Parathyroid adenoma (tissue), 2 donors: Measurements from ENCODE around the gene PLA2G4A.

Source experiments
- H2AFZ ChIP-seq: fragments of 300-600 bp; sonication (generic); one replicate; pipeline ENCODE4 v1.7.0; 2017; ENCODE audit warnings: antibody characterized with exemption, mild to moderate bottlenecking
- H3K27ac ChIP-seq: fragments of 300-600 bp; sonication (generic); one replicate; pipeline ENCODE4 v1.7.0; 2017
- H3K27me3 ChIP-seq: fragments of 300-600 bp; sonication (generic); one replicate; pipeline ENCODE4 v1.7.0; 2017; ENCODE audit warnings: low read length; ENCODE audit not compliant: control insufficient read depth, insufficient read depth
- H3K36me3 ChIP-seq: fragments of 300-600 bp; sonication (generic); one replicate; pipeline ENCODE4 v1.7.0; 2017; ENCODE audit warnings: low read length; ENCODE audit not compliant: control insufficient read depth, insufficient read depth
- H3K4me1 ChIP-seq: fragments of 300-600 bp; sonication (generic); one replicate; pipeline ENCODE4 v1.7.0; 2017; ENCODE audit warnings: control low read depth
- H3K4me2 ChIP-seq: fragments of 300-600 bp; sonication (generic); one replicate; pipeline ENCODE4 v1.7.0; 2017; ENCODE audit warnings: low read length
- H3K4me3 ChIP-seq: fragments of 300-600 bp; sonication (generic); one replicate; pipeline ENCODE4 v1.7.0; 2017; ENCODE audit warnings: low read depth, low read length
- H3K79me2 ChIP-seq: fragments of 300-600 bp; sonication (generic); one replicate; pipeline ENCODE4 v1.7.0; 2017; ENCODE audit warnings: control low read depth
- H3K9ac ChIP-seq: fragments of 300-600 bp; sonication (generic); one replicate; pipeline ENCODE4 v1.7.0; 2017; ENCODE audit warnings: mild to moderate bottlenecking
- H3K9me3 ChIP-seq: fragments of 300-600 bp; sonication (generic); one replicate; pipeline ENCODE4 v1.7.0; 2017; ENCODE audit warnings: low read length; ENCODE audit not compliant: control insufficient read depth
- TF ChIP-seq, protein P1 (sequence below): fragments of 300-600 bp; sonication (generic); IDR thresholded peaks from one replicate; pipeline ENCODE4 v1.7.0; 2017; ENCODE audit warnings: antibody characterized with exemption, mild to moderate bottlenecking
- donor health status: primary hyperparathyroidism.

PLA2G4A gene

DNA sequence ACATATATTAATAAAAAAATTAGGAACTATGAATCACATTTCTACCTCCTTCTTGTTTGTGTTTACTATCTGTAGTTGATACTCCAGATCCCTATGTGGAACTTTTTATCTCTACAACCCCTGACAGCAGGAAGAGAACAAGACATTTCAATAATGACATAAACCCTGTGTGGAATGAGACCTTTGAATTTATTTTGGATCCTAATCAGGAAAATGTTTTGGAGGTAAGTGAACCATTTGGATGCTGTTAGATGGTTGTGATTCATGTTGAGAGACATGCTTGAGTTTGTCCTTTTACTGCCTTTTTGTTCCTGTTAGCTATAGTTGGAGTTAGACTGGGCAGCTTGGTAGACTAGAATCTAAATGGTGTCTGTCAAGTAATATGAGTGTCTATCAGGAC lies 64.2 kb downstream of the PLA2G4A start:
- no peaks in the 10 kb centered on the region for H3K4me1 ChIP-seq
- H3K27me3 ChIP-seq: no peaks in the 10 kb centered on the region
- TF ChIP-seq, protein P1, sequence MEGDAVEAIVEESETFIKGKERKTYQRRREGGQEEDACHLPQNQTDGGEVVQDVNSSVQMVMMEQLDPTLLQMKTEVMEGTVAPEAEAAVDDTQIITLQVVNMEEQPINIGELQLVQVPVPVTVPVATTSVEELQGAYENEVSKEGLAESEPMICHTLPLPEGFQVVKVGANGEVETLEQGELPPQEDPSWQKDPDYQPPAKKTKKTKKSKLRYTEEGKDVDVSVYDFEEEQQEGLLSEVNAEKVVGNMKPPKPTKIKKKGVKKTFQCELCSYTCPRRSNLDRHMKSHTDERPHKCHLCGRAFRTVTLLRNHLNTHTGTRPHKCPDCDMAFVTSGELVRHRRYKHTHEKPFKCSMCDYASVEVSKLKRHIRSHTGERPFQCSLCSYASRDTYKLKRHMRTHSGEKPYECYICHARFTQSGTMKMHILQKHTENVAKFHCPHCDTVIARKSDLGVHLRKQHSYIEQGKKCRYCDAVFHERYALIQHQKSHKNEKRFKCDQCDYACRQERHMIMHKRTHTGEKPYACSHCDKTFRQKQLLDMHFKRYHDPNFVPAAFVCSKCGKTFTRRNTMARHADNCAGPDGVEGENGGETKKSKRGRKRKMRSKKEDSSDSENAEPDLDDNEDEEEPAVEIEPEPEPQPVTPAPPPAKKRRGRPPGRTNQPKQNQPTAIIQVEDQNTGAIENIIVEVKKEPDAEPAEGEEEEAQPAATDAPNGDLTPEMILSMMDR: no peak

DNA sequence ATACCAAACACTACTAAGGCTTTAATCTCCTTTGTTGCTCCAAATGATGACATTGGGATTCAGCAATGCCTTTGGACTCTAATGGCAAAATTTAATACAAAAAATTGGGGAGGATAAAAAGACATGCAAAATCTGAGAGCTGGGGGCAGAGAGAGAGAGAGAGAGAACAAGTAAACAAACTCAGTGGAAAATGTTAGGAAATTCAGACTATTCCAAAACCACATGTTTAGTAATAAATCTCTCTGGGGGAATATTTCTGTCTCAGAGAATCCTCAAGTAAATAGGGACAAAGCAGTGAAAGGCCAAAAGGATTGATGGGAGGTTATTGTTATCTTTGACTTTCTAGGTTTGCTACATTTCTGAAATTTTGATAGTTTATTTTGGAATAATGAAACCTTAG lies 65.7 kb downstream of the PLA2G4A start:
- Histone ChIP-seq H3K4me1 (peaks cover 2% of the 10 kb centered on the region), H3K36me3 (no peaks in the 10 kb centered on the region), H3K9me3 (no peaks in the 10 kb centered on the region), H3K9ac (no peak overlapping the region), H3K27me3 (no peaks in the 10 kb centered on the region), H2AFZ (no peak overlapping the region), H3K4me2 (no peak overlapping the region), H3K79me2 (peaks cover 4% of the 10 kb centered on the region), H3K4me3 (no peak overlapping the region), H3K27ac (no peak overlapping the region)
- TF ChIP-seq, protein P1: no peak

More for the DNA sequence above, 64.2 kb downstream of the PLA2G4A start:
- Histone ChIP-seq H3K36me3 (no peaks in the 10 kb centered on the region), H3K79me2 (peaks cover 4% of the 10 kb centered on the region), H3K4me3 (no peak overlapping the region), H3K9ac (no peak overlapping the region), H3K27ac (no peak overlapping the region), H3K4me2 (no peak overlapping the region), H3K9me3 (no peaks in the 10 kb centered on the region), H2AFZ (no peak overlapping the region)

DNA sequence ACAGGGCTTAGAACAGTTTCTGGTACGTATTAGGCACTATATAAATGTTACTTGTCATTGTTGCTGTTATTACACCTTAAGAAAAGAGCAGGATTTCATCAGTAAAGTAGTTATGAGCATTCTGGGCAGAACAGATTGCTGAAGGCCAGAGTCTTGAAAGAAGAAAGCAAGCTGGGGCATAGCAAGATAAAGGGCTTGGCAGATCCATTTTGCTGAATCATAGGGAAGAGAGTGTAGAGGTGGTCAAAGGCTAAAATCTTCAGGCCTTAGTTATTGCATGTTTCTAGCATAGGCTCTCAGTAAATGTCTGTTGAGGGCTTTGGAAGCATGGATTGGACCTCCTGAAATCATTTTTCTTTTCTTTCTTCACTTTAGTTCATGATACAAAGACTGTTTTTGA lies 67.5 kb downstream of the PLA2G4A start:
- Histone ChIP-seq H3K27ac (no peak overlapping the region), H3K9ac (no peak overlapping the region), H3K9me3 (no peaks in the 10 kb centered on the region)

DNA sequence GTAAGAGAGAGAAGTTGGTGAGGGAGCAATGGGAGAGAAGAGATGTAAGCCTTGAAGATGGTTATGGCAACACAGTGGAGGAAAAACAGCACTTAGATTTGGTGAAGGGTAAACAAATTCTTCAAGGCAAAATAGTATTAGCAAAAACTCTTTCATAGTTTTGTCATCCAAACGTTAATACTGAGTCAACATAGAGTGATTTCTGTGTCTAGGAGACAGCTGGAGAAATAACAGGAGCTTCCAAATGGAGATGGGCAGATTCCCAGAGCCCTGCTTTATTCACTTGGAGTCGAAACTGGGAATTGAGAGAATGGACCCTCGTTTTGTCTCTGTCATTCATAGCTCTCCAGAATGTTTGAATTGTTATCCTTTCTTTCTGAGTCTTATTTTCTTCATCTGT lies 68.3 kb downstream of the PLA2G4A start:
- peaks cover 4% of the 10 kb centered on the region for H3K79me2 ChIP-seq
- no peak overlapping the region for H3K9ac ChIP-seq
- TF ChIP-seq, protein P1: no peak
- H3K4me2 ChIP-seq: no peak overlapping the region
- H3K4me1 ChIP-seq: peaks cover 5% of the 10 kb centered on the region
- H3K27ac ChIP-seq: no peak overlapping the region
- no peak overlapping the region for H2AFZ ChIP-seq
- H3K9me3 ChIP-seq: no peaks in the 10 kb centered on the region
- H3K4me3 ChIP-seq: no peak overlapping the region
- no peaks in the 10 kb centered on the region for H3K36me3 ChIP-seq
- H3K27me3 ChIP-seq: no peaks in the 10 kb centered on the region

More for the DNA sequence above, 67.5 kb downstream of the PLA2G4A start:
- TF ChIP-seq, protein P1: no peak
- H2AFZ ChIP-seq: no peak overlapping the region
- H3K4me2 ChIP-seq: no peak overlapping the region
- no peak overlapping the region for H3K4me3 ChIP-seq
- H3K27me3 ChIP-seq: no peaks in the 10 kb centered on the region
- H3K36me3 ChIP-seq: no peaks in the 10 kb centered on the region
- H3K4me1 ChIP-seq: peaks cover 5% of the 10 kb centered on the region
- H3K79me2 ChIP-seq: peaks cover 4% of the 10 kb centered on the region

DNA sequence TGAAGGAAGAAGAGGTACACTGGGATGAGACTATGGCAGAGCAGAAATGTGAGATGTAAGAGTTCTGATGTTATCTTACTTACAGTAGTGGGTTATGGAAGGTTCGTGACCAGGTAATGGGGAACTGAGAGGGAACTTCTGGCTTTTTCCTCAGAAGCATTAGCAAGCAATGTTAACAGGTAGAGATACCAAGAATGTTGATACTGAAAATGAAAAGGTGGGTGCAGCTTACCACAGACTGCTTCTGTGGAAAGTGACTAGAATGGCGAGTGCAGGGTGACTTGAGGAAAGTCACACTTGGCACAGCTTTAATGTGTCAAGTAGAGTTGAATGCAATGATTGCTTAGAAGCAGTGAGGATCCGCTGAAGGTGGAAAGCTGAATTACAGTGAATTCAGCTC lies 70.8 kb downstream of the PLA2G4A start:
- Histone ChIP-seq H3K4me2 (peak overlapping the region; percentile 23), H3K9ac (no peak overlapping the region), H3K9me3 (no peaks in the 10 kb centered on the region), H3K27ac (peak overlapping the region; percentile 62), H3K79me2 (peaks cover 4% of the 10 kb centered on the region), H3K4me1 (peaks cover 5% of the 10 kb centered on the region), H3K36me3 (no peaks in the 10 kb centered on the region), H2AFZ (no peak overlapping the region), H3K27me3 (no peaks in the 10 kb centered on the region), H3K4me3 (no peak overlapping the region)
- TF ChIP-seq, protein P1: no peak
